K562 (cell line): ENCODE measurements around the gene ADRB1. TPM values are rescaled to one million over a fixed set of nuclear protein-coding genes. Genes with fewer than 3 reads are reported as not detected.

Experiments used
- ATAC-seq: fragments of 200-7000 bp; cut with Tn5 transposase; 3 replicates; pipeline ENCODE4 v1.9.1; 2020; ENCODE audit warnings: moderate library complexity
- BruUV-seq: library from RNA; stranded (reverse); fragments of 400-500 nt; replicated peaks from 2 replicates; lab custom pipeline; 2021; lab: Mats Ljungman, UMichigan
- CTCF ChIA-PET: fragments of 300-600 bp; formaldehyde crosslinking; extraction: SDS; loops from one replicate; lab custom pipeline; 2021; ENCODE audit warnings: low intra/inter-chr PET ratio; lab: Yijun Ruan, JAX
- POLR2A ChIA-PET: fragments of 300-600, 350-650 bp; sonication (Branson Sonifier 250); formaldehyde crosslinking; extraction: SDS; loops from one replicate; lab custom pipeline; 2021; ENCODE audit warnings: antibody characterized with exemption, inconsistent platforms; lab: Yijun Ruan, JAX
- DNase-seq, 4 experiments: peaks; one replicate each; pipeline versions ENCODE4 v3.0.0 to v3.0.0-alpha.2; 2011 to 2018; ENCODE audit warnings: low spot score in 3 of 4, mixed read lengths in 3 of 4; ENCODE audit errors: extremely low read depth in 1 of 4
- FAIRE-seq: peaks from 2 replicates; lab custom pipeline; 2011; peaks lifted over from hg19 to GRCh38; lab: Jason Lieb, UNC
- H2AFZ ChIP-seq: 2 replicates; pipeline ENCODE4 v1.6.0; 2011; ENCODE audit warnings: low read depth, low read length, control low read depth, inconsistent platforms
- H3K27ac ChIP-seq: fragments of 200-600 bp; 3 replicates; pipeline ENCODE4 v1.8.0; 2011; ENCODE audit warnings: low read depth, mild to moderate bottlenecking, control low read depth, inconsistent platforms, low read length, moderate library complexity, mixed read lengths; ENCODE audit errors: extremely low read depth
- H3K27me3 ChIP-seq, 2 experiments: fragments of 300-600 bp in 1 of 2; 2 replicates in 1 of 2; 3 replicates in 1 of 2; pipeline versions ENCODE4 v1.6.0 to v1.8.0; 2011; ENCODE audit warnings: inconsistent platforms in 2 of 2, low read length in 2 of 2, mild to moderate bottlenecking in 1 of 2, mixed read lengths in 1 of 2, moderate library complexity in 1 of 2; ENCODE audit not compliant: control insufficient read depth in 2 of 2, insufficient read depth in 2 of 2
- H3K36me3 ChIP-seq: fragments of 300-600 bp; 3 replicates; pipeline ENCODE4 v1.8.0; 2011; ENCODE audit warnings: mild to moderate bottlenecking, low read length, inconsistent platforms; ENCODE audit not compliant: control insufficient read depth, insufficient read depth
- H3K4me1 ChIP-seq, 2 experiments: fragments of 200-600 bp in 1 of 2; replicated peaks in 1 of 2; 2 replicates in 1 of 2; 3 replicates in 1 of 2; pipeline versions ENCODE4 v1.5.1 to v1.8.0; 2011; ENCODE audit warnings: inconsistent platforms in 2 of 2, low read length in 2 of 2, mild to moderate bottlenecking in 1 of 2, mixed read lengths in 1 of 2, moderate library complexity in 1 of 2; ENCODE audit not compliant: control insufficient read depth in 2 of 2, insufficient read depth in 2 of 2
- H3K4me2 ChIP-seq: 2 replicates; pipeline ENCODE4 v1.6.1; 2011; ENCODE audit warnings: low read length, control low read depth, inconsistent platforms, mixed read lengths; ENCODE audit not compliant: insufficient read depth
- H3K4me3 ChIP-seq: fragments of 200-600 bp; sonication (generic), shearing (Covaris generic); 2 replicates; pipeline ENCODE4 v1.5.1; 2016; ENCODE audit warnings: control low read depth, inconsistent platforms
- H3K79me2 ChIP-seq: fragments of 200-600 bp; 3 replicates; pipeline ENCODE4 v1.8.0; 2011; ENCODE audit warnings: low read length, inconsistent platforms; ENCODE audit not compliant: control insufficient read depth, insufficient read depth
- H3K9ac ChIP-seq, 2 experiments: 2 replicates each; pipeline versions ENCODE4 v1.6.0 to v1.6.1; 2011; ENCODE audit warnings: low read depth in 2 of 2, low read length in 2 of 2, control low read depth in 1 of 2, inconsistent platforms in 1 of 2, mild to moderate bottlenecking in 1 of 2, mixed read lengths in 1 of 2; ENCODE audit not compliant: insufficient read depth in 1 of 2
- H3K9me1 ChIP-seq: one replicate; pipeline ENCODE4 v1.6.0; 2011; ENCODE audit warnings: inconsistent platforms, mild to moderate bottlenecking, low read length, moderate library complexity; ENCODE audit not compliant: control insufficient read depth, insufficient read depth
- H3K9me3 ChIP-seq: replicated peaks from 2 replicates; pipeline ENCODE4 v1.5.1; 2011; ENCODE audit warnings: low read depth, low read length, inconsistent platforms; ENCODE audit not compliant: control insufficient read depth, insufficient read depth
- H4K20me1 ChIP-seq: replicated peaks from 2 replicates; pipeline ENCODE4 v1.6.1; 2011; ENCODE audit warnings: low read length, inconsistent platforms, mixed read lengths; ENCODE audit not compliant: control insufficient read depth, insufficient read depth
- BCOR ChIP-seq: fragments of 450-650 bp; IDR thresholded peaks from 2 replicates; pipeline ENCODE4 v1.6.1; 2016
- HMBOX1 ChIP-seq: sonication (generic); IDR thresholded peaks from 2 replicates; pipeline ENCODE4 v1.6.1; 2016
- MAFG ChIP-seq: fragments of 450-650 bp; conservative IDR thresholded peaks from 2 replicates; pipeline ENCODE4 v1.6.1; 2016; ENCODE audit warnings: missing genetic modification characterization, missing compliant biosample characterization
- NONO ChIP-seq, 2 experiments: fragments of 200-400 bp in 1 of 2; fragments of 450-650 bp in 1 of 2; formaldehyde crosslinking in 1 of 2; IDR thresholded peaks; 2 replicates each; pipeline ENCODE4 v1.6.1; 2017; ENCODE audit warnings: low read depth in 2 of 2, mild to moderate bottlenecking in 2 of 2, moderate library complexity in 2 of 2, low read length in 1 of 2
- PHB ChIP-seq: fragments of 250-450 bp; sonication (Bioruptor Pico); IDR thresholded peaks from 2 replicates; pipeline ENCODE4 v1.5.0; 2021
- PML ChIP-seq: IDR thresholded peaks from 2 replicates; pipeline ENCODE4 v1.6.1; 2012; ENCODE audit warnings: low read length, inconsistent platforms
- SRSF9 ChIP-seq: fragments of 200-400 bp; formaldehyde crosslinking; IDR thresholded peaks from 2 replicates; pipeline ENCODE4 v1.6.1; 2017; ENCODE audit warnings: low read depth, low read length, borderline replicate concordance
- ZFP30 ChIP-seq: fragments of 250-450 bp; sonication (Bioruptor Pico); IDR thresholded peaks from 2 replicates; pipeline ENCODE4 v1.8.0; 2022; ENCODE audit warnings: moderate library complexity, mild to moderate bottlenecking, inconsistent platforms, borderline replicate concordance
- ZNF311 ChIP-seq: fragments of 250-450 bp; sonication (Bioruptor Pico); IDR thresholded peaks from 2 replicates; pipeline ENCODE4 v1.4.0; 2020; ENCODE audit warnings: mild to moderate bottlenecking, moderate library complexity
- WGBS: fragments of 100-300 bp; shearing (Covaris generic); methylation state at CpG from one replicate; pipeline ENCODE4 v1.1.6; 2016; ENCODE audit warnings: low coverage, mixed read lengths; ENCODE audit not compliant: insufficient coverage; ENCODE audit errors: missing lambda C conversion rate; 5-methylcytosine and 5-hydroxymethylcytosine counted together
- in situ Hi-C: fragments of 300-500 bp; cut with MboI; formaldehyde crosslinking; loops from 4 replicates; pipeline ENCODE4 v1.15.0; 2018; ENCODE audit warnings: inconsistent platforms, mixed read lengths
- intact Hi-C: fragments of 100-400 bp; cut with micrococcal nuclease; formaldehyde crosslinking; loops from 2 replicates; pipeline ENCODE4 v1.14.2; 2022
- polyA plus RNA-seq, 8 experiments: library from polyadenylated mRNA; depleted of rRNA in 4 of 8; stranded (reverse) in 5 of 8; unstranded in 3 of 8; fragments of >200 nt; fragmentation: Nextera tagmentation in 2 of 8; fragmentation: Illumina TruSeq in 1 of 8; extraction: Ambion mirVana in 2 of 8; extraction: Trizol in 1 of 8; gene quantifications; 2 replicates each; pipeline versions ENCODE4 v1.2.1 to v1.2.3, GENCODE V29; 2011 to 2014; ENCODE audit warnings: inconsistent platforms in 1 of 8, missing spikeins in 1 of 8
- total RNA-seq, 7 experiments: library from RNA; depleted of rRNA in 6 of 7; stranded (reverse); fragments of >200 nt in 6 of 7; fragmentation: Illumina TruSeq in 2 of 7; extraction: Trizol in 2 of 7; gene quantifications; 2 replicates each; pipeline versions ENCODE4 v1.2.1 to v1.2.3, GENCODE V29; 2011 to 2021; ENCODE audit warnings: low replicate concordance in 1 of 7
- TF ChIP-seq, protein P1 (sequence below): fragments of 450-650 bp; conservative IDR thresholded peaks from 2 replicates; pipeline ENCODE4 v1.6.1; 2016; ENCODE audit warnings: missing genetic modification characterization, low read depth, mild to moderate bottlenecking, missing compliant biosample characterization, moderate library complexity
- TF ChIP-seq, protein P2 (sequence below): IDR thresholded peaks from 3 replicates; pipeline ENCODE4 v1.6.1; 2011; ENCODE audit warnings: borderline replicate concordance, mild to moderate bottlenecking, moderate library complexity; ENCODE audit not compliant: insufficient read length; ENCODE audit errors: extremely low read depth

ADRB1 gene
- total and polyA plus RNA-seq, 9 of the 15 experiments (the other 6 are each of a cell fraction or from before 2014, with no cell fraction given): 0.07 to 0.11 (median 0.09) TPM; not detected in 6

DNA sequence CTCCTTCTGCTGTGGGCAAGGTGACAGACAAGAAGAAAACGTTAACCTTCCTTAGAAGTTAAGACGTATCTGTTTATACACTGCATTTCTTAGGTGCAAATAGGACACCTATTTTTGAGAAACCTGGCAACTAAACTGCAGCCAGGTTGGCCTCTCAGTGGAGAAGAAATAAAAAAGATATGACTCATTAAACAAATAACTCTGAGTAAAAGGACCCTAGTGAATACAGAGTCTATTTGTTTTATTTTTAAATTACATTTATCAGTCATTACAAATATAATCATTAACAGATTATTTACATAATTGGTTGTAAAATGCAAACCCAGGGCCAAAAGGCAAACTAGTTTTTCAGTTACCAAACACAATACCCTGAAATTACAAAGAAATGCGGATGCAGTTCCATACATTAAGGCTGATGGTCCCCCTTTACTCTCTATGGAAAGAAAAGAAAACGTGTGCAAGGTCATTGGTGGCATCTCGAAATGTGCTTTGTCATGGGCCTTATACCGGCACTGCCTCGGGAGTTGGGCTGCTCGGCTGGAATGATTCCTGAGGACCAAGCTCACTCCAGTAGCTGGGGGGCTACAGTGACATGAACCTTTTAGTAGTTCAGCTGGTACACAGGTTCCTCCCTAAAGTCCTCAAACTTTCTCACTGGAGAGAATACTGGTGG lies 38.4 kb downstream of the ADRB1 start:
- no TSS peak for BruUV-seq
- H4K20me1 ChIP-seq: no peaks in the 10 kb centered on the region
- intact Hi-C loops: no loop called here
- no peaks in the 10 kb centered on the region for H3K9me1 ChIP-seq
- peaks cover 0 to 4% of the 10 kb centered on the region in 2 experiments; a peak in 1 of 5 replicates for H3K4me1 ChIP-seq
- H3K9me3 ChIP-seq: no peaks in the 10 kb centered on the region
- ATAC-seq (peak; percentile 29; the same call in 1 of the 3 replicates), DNase-seq (no peak), FAIRE-seq (no peak)
- H3K79me2 ChIP-seq: no peaks in the 10 kb centered on the region
- in situ Hi-C loops: loop anchor here (5.0 kb wide), 1 partner anchor 125 kb away; no protein-coding TSS in a partner anchor
- H3K27ac ChIP-seq: no peak overlapping the region
- POLR2A ChIA-PET: no interaction called here
- no peak overlapping the region for H3K9ac ChIP-seq
- WGBS: 11% methylated on average over 8 of the region's 8 CpGs
- no peaks in the 10 kb centered on the region for H3K36me3 ChIP-seq
- peaks cover 0 to 6% of the 10 kb centered on the region in 2 experiments; a peak in 1 of 5 replicates for H3K27me3 ChIP-seq
- H2AFZ ChIP-seq: peak overlapping the region; percentile 55; the same call in 1 of the 2 replicates
- H3K4me2 ChIP-seq: no peak overlapping the region
- CTCF ChIA-PET: no interaction called here
- no peak overlapping the region for H3K4me3 ChIP-seq
- TF ChIP-seq SRSF9 (no peak), ZNF311 (CRISPR knock-in tag) (no peak), BCOR (no peak), NONO (IDR thresholded peaks at IDR 0.05; ENCODE audit: low read depth in 2 of 2, low read length in 1 of 2) (no peak), PML (no peak), ZFP30 (CRISPR knock-in tag) (no peak), MAFG (tag) (peak; percentile 60), HMBOX1 (no peak), PHB (CRISPR knock-in tag) (no peak)
- TF ChIP-seq, protein P1, sequence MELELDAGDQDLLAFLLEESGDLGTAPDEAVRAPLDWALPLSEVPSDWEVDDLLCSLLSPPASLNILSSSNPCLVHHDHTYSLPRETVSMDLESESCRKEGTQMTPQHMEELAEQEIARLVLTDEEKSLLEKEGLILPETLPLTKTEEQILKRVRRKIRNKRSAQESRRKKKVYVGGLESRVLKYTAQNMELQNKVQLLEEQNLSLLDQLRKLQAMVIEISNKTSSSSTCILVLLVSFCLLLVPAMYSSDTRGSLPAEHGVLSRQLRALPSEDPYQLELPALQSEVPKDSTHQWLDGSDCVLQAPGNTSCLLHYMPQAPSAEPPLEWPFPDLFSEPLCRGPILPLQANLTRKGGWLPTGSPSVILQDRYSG (tag): no peak
- TF ChIP-seq, protein P2, sequence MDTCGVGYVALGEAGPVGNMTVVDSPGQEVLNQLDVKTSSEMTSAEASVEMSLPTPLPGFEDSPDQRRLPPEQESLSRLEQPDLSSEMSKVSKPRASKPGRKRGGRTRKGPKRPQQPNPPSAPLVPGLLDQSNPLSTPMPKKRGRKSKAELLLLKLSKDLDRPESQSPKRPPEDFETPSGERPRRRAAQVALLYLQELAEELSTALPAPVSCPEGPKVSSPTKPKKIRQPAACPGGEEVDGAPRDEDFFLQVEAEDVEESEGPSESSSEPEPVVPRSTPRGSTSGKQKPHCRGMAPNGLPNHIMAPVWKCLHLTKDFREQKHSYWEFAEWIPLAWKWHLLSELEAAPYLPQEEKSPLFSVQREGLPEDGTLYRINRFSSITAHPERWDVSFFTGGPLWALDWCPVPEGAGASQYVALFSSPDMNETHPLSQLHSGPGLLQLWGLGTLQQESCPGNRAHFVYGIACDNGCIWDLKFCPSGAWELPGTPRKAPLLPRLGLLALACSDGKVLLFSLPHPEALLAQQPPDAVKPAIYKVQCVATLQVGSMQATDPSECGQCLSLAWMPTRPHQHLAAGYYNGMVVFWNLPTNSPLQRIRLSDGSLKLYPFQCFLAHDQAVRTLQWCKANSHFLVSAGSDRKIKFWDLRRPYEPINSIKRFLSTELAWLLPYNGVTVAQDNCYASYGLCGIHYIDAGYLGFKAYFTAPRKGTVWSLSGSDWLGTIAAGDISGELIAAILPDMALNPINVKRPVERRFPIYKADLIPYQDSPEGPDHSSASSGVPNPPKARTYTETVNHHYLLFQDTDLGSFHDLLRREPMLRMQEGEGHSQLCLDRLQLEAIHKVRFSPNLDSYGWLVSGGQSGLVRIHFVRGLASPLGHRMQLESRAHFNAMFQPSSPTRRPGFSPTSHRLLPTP: no peak
